Measurements from ENCODE around the gene FAM120C. TPM values are rescaled to one million over a fixed set of nuclear protein-coding genes. Genes with fewer than 3 reads are reported as not detected.
A peak's percentile ranks its signal among the peaks of the same experiment; 100 is the strongest.

Gene FAM120C
- total and polyA plus RNA-seq, 10 of the 15 experiments (the other 5 are each of a cell fraction or from before 2014, with no cell fraction given), result 1.3 to 9.8 (median 4.9) TPM

DNA sequence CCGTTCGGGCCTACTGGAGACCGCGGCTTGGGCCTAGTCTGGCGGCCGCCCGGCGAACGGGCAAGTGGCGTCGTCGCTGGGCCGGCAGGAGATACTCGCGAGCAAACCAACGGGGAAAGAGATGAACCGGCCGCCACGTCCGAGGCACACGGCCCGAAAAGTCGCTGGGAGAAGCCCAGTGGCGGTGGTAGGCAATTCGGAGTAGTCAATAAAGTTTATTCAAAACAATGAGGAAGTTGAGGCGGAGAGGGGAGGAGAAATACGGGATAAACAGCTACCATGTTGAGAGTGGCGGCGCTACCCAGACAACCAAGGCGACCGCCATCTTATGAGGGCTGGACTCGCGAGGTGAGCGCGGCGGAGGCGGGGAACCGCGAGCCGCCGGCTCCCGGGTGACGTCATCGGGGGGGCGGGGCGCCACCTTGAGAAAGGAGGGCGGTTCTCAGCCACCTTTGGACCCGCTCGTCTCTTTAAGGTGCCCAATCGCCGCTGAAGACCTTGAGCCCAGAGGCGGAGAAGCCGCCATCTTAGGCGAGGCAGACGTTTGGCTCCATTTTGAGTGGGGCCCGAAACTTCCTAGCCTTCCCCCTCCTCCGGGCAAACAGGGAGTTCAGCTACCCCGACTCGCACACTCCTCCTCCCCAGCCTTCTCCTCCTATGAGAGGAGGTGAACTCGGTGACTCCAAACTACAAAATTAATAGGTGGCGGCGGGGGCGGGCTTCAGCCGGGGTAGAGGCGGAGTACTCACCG, 138.8 kb downstream of the FAM120C start, which contains the start of gene PHF8 (continued):
- TF ChIP-seq MLLT1 (IDR thresholded peaks at IDR 0.05) (0 out of 2 replicates have a peak, but pooled peaks have one; percentile 47), NRF1 (conservative IDR thresholded peaks at IDR 0.05; ENCODE audit: low read depth, low read length) (no peak), MYC (IDR thresholded peaks at IDR 0.05; ENCODE audit: insufficient read depth, insufficient read length, insufficient replicate concordance, low read length, severe bottlenecking) (no peak), SMARCA5 (IDR thresholded peaks at IDR 0.05) (peak; percentile 69; the same call in 1 of the 2 replicates), GABPA (IDR thresholded peaks at IDR 0.05; ENCODE audit: low read depth) (0 out of 2 replicates have a peak, but pooled peaks have one; percentile 37), ZSCAN29 (IDR thresholded peaks at IDR 0.05) (no peak), RB1 (IDR thresholded peaks at IDR 0.05; ENCODE audit: borderline replicate concordance) (no peak)

DNA sequence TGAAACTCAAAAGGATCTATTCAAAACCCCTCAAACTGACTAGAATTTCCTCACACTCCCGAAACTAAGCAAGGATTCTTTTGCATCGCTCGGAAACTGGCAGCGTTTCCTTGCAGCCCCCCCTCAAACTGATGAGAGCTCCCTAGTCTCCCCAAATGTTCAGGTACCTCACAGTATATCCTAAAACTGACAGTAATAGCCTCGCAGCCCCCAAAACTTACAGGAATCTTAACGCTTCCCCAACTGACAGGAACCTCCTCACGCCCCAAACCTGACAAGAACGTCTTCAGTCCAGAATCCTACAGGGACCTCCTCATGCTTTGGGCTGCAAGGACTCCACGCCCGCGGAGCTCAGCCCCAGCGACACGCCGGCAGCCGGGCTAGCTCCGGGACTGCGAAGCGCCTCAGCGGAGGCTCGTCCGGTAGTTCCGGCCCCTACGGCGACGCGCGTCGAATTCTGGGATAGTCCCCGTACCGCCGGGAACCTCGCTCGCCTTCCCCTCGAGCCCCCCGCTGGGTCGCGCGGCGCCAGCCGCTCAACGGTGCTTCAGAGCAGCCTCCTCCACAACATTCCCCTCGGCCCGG, 139.4 kb downstream of the FAM120C start:
- DNase-seq (ENCODE audit: low read depth, low spot score) (no peak), FAIRE-seq (no peak), ATAC-seq (peak; percentile 52)
- Histone ChIP-seq H3K27ac (ENCODE audit: control insufficient read depth, insufficient read depth) (peak overlapping the region; percentile 83), H2AFZ (ENCODE audit: control insufficient read depth, low read depth, low read length) (peak overlapping the region; percentile 67), H4K20me1 (ENCODE audit: control insufficient read depth, insufficient read depth) (no peaks in the 10 kb centered on the region), H3K36me3 (ENCODE audit: control insufficient read depth in 2 of 2, insufficient read depth in 2 of 2, low read length in 1 of 2) (no peaks in the 10 kb centered on the region; a peak in 1 of 4 replicates), H3K4me3 (peak overlapping the region; percentile 66), H3K79me2 (ENCODE audit: control insufficient read depth, insufficient read depth, low read length) (peaks cover 11% of the 10 kb centered on the region), H3K4me1 (ENCODE audit: control insufficient read depth, insufficient read depth, low read length) (peaks cover 4% of the 10 kb centered on the region; the same call in 1 of the 2 replicates), H3K27me3 (replicated peaks in 1 of 2; ENCODE audit: control insufficient read depth in 2 of 2, insufficient read depth in 2 of 2, low read length in 1 of 2) (no peaks in the 10 kb centered on the region), H3K9ac (ENCODE audit: control insufficient read depth, insufficient read depth, low read length) (peak overlapping the region; percentile 91), H3K9me3 (replicated peaks; ENCODE audit: control insufficient read depth, insufficient read depth, low read length) (no peaks in the 10 kb centered on the region; the same call in 2 of the 3 replicates), H3K4me2 (ENCODE audit: control insufficient read depth, insufficient read depth) (peak overlapping the region; percentile 74)
- ChIA-PET SMC1A (ENCODE audit: uncharacterized antibody, unreplicated experiment) (interaction anchor here (0.6 to 1.9 kb wide), 3 partner anchors 261 to 956 kb away, joined by 3 to 5 read pairs (median 4); partner anchors contain the start of gene APEX2), RAD21 (ENCODE audit: unreplicated experiment) (interaction anchor here (0.8 to 1.5 kb wide), 8 partner anchors 111 to 957 kb away, joined by 3 to 10 read pairs (median 3); partner anchors contain the start of genes FAM120C and TSR2), CTCF (interaction anchor here (0.8 to 1.3 kb wide), 5 partner anchors 13 to 673 kb away, joined by 3 to 5 read pairs (median 3); partner anchors contain the start of gene TSR2), POLR2A (interaction anchor here (0.6 to 1.7 kb wide), 8 partner anchors 22 to 1676 kb away, joined by 3 to 7 read pairs (median 4); no protein-coding TSS in a partner anchor)
- WGBS (ENCODE audit: insufficient coverage, insufficient replicate concordance, low lambda C conversion rate, missing lambda C conversion rate), result 31% methylated on average over 43 of the region's 43 CpGs
- in situ Hi-C loops (cut with MboI), result no loop called here
- intact Hi-C loops (cut with micrococcal nuclease; ENCODE audit: unreplicated experiment), result loop anchor here (2.0 to 5.0 kb wide), 4 partner anchors 139 to 594 kb away; partner anchors contain the start of genes FAM120C and TSR2
- BruUV-seq (replicated peaks), result no TSS peak
- TF ChIP-seq, protein P1, sequence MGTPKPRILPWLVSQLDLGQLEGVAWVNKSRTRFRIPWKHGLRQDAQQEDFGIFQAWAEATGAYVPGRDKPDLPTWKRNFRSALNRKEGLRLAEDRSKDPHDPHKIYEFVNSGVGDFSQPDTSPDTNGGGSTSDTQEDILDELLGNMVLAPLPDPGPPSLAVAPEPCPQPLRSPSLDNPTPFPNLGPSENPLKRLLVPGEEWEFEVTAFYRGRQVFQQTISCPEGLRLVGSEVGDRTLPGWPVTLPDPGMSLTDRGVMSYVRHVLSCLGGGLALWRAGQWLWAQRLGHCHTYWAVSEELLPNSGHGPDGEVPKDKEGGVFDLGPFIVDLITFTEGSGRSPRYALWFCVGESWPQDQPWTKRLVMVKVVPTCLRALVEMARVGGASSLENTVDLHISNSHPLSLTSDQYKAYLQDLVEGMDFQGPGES (IDR thresholded peaks at IDR 0.05), result no peak
- TF ChIP-seq SUPT20H (IDR thresholded peaks at IDR 0.05; ENCODE audit: borderline replicate concordance, control insufficient read depth, low read depth, low read length), result no peak
- peak; percentile 74 for TF ChIP-seq POLR2A (IDR thresholded peaks at IDR 0.05; ENCODE audit: low read depth, low read length)
- no peak; the same call in 1 of the 2 replicates for TF ChIP-seq TAF1 (IDR thresholded peaks at IDR 0.05; ENCODE audit: borderline replicate concordance, low read depth, low read length)
- 0 out of 2 replicates have a peak, but pooled peaks have one; percentile 45 for TF ChIP-seq MXI1 (IDR thresholded peaks at IDR 0.05; ENCODE audit: low read depth, low read length)
- TF ChIP-seq EED (IDR thresholded peaks at IDR 0.05; ENCODE audit: low read depth), result 0 out of 2 replicates have a peak, but pooled peaks have one; percentile 10
- TF ChIP-seq LARP7 (IDR thresholded peaks at IDR 0.05), result no peak; the same call in 1 of the 2 replicates
- TF ChIP-seq ZBTB11 (CRISPR knock-in tag; IDR thresholded peaks at IDR 0.05), result no peak

Measured in GM12878 (cell line).